AG04449 (cell line): Measurements from ENCODE around the gene EVX1.

Experiments
- CTCF ChIA-PET: fragments of 350-600 bp; formaldehyde crosslinking; extraction: SDS; loops from one replicate; lab custom pipeline; 2021; ENCODE audit warnings: antibody characterized with exemption; lab: Yijun Ruan, JAX
- POLR2A ChIA-PET: fragments of 400-600, 350-600 bp; formaldehyde crosslinking; extraction: SDS; loops from one replicate; lab custom pipeline; 2020; ENCODE audit warnings: antibody characterized with exemption, inconsistent platforms; lab: Yijun Ruan, JAX
- DNase-seq: peaks from one replicate; pipeline ENCODE4 v3.0.0-alpha.2; 2010; ENCODE audit warnings: low read depth, low spot score
- H3K4me3 ChIP-seq: 2 replicates; pipeline ENCODE4 v1.5.1; 2011; ENCODE audit warnings: low read depth, mild to moderate bottlenecking, control low read depth, low read length
- TF ChIP-seq, protein P1 (sequence below): IDR thresholded peaks from one replicate; pipeline ENCODE4 v1.5.1; 2011; ENCODE audit warnings: mild to moderate bottlenecking, moderate library complexity, low read length, control low read depth, inconsistent platforms; ENCODE audit not compliant: insufficient read depth; ENCODE audit errors: missing control alignments

EVX1 gene

DNA sequence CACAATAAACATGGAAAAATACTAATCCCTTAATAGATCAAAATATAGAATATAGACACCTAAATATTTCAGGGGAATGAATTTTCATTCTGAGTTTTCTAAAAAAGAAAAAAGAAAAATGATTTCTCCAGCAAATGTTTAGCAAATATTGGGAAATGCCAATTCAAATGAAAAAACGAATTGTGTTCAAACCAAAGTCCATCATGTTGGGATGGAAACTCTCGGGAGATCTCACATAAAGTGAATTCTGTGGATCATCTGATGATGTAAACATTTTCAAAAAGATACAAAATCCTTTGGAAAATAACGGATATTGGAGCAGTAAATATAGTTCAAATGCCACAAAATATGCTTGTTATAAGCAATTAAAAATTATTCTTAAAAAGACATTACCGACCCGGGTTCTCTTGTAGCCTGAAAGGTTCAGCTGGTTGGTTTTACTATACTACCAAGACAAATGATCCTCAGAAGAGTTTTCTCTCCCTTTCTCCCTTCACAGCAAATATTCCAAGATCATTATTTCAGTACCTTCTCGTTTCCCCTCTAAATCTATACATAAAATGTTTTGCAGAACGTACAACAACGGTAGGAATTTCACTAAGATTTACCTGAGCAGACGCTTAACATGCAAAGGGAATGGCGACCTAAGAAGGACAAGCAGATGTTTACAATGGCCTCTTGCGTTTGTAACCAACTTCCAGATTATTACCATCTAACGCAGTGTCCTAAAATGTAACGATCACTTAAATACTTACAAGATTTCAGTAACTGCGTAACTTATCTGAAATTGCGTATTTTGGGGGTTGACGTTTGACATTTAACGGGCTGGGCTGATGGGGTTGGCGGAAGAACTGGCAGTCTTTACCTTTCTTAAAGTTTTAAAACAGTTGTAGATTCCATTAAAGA is 45.2 kb upstream of the EVX1 start:
- H3K4me3 ChIP-seq, result no peak overlapping the region
- ChIA-PET CTCF (interaction anchor here (0.6 to 2.5 kb wide), 5 partner anchors 10 to 896 kb away, joined by 3 to 10 read pairs (median 7); no protein-coding TSS in a partner anchor), POLR2A (no interaction called here)
- no peak for DNase-seq
- TF ChIP-seq, protein P1, sequence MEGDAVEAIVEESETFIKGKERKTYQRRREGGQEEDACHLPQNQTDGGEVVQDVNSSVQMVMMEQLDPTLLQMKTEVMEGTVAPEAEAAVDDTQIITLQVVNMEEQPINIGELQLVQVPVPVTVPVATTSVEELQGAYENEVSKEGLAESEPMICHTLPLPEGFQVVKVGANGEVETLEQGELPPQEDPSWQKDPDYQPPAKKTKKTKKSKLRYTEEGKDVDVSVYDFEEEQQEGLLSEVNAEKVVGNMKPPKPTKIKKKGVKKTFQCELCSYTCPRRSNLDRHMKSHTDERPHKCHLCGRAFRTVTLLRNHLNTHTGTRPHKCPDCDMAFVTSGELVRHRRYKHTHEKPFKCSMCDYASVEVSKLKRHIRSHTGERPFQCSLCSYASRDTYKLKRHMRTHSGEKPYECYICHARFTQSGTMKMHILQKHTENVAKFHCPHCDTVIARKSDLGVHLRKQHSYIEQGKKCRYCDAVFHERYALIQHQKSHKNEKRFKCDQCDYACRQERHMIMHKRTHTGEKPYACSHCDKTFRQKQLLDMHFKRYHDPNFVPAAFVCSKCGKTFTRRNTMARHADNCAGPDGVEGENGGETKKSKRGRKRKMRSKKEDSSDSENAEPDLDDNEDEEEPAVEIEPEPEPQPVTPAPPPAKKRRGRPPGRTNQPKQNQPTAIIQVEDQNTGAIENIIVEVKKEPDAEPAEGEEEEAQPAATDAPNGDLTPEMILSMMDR, result no peak

DNA sequence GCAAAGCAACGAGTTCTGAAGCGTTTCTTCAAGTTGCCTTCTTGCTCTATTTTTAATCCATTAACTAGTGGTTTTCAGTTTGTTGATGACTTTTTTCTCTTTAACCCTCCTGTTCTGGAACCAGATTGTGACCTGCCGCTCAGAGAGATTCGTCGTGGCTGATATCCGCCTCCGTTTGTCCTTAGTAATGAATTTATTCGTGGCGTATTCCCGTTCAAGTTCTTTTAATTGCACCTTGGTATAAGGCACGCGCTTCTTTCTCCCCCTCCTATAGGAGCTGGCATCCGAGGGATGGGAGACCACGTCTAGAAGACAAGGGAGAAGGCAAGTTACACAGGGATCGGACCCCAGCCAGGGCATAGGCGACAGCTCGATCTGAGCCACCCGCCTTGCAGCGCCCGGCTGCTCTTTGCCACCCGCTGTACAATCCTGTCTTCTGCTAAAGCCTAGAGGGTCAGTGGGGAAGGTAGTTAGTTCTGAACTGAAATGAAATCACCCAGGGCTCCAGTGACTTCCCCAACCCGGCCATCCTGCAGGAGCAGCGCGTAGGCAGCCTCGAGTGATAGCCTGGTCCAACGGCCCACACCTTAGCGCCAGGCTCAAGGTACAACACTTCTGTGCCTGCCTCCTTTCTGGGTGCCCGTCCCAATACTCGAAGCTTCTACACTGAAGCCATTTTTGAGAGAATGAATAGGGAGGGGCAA is 44.3 kb upstream of the EVX1 start:
- DNase-seq, result no peak
- ChIA-PET CTCF (interaction anchor here (0.9 to 2.5 kb wide), 23 partner anchors 8 to 1074 kb away, joined by 3 to 14 read pairs (median 5); no protein-coding TSS in a partner anchor), POLR2A (no interaction called here)
- no peak overlapping the region; the same call in 1 of the 2 replicates for H3K4me3 ChIP-seq
- TF ChIP-seq, protein P1, result no peak

DNA sequence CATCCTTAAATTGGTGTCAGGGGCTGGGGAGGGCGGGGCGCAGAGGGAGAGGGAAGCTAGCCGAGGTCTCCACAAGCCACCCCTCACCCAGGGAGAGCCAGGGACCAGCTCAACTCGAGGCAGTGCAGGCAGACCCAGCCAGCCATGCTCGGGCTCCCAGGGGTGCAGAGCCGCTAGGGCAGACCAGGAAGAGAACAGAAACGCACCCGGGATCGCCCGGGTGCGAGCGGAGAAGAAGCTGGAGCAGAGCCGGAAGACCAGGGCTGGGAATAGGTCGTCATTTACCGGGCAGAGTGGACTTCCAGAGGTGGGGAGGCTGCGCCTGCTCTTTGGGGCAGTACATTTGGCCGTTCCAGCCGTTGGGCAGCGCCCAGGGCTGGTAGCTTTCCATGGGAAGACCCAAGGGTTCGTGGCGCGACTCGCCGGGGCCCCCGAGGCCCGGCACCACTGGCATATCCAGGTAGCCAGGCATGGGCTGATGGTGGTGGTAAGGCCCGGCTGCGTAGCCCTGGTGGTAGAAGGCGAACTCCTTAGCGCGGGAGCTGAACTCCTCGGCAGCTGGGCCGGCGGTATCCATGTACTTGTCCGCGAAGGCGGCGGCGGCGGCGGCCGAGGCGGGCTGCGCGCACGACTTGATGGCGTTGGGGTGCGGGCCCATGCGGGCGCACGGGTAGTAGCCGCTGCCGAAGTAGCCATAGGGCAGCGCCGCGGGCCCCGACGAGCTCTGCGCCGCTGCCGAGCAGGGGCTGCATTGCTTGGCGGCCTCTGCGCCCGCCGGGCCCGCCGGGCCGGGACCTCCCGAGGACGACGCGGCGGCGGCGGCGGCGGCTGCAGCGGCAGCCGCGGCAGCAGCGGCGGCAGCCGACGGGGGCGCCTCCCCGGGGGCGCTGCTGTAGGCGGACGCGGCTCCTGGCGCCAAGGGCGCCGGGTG is 43.5 kb upstream of the EVX1 start:
- peak overlapping the region; percentile 60 for H3K4me3 ChIP-seq
- CTCF ChIA-PET, result interaction anchor here (0.9 to 2.5 kb wide), 25 partner anchors 8 to 1073 kb away, joined by 3 to 14 read pairs (median 5); partner anchors contain the start of gene HOXA10

DNA sequence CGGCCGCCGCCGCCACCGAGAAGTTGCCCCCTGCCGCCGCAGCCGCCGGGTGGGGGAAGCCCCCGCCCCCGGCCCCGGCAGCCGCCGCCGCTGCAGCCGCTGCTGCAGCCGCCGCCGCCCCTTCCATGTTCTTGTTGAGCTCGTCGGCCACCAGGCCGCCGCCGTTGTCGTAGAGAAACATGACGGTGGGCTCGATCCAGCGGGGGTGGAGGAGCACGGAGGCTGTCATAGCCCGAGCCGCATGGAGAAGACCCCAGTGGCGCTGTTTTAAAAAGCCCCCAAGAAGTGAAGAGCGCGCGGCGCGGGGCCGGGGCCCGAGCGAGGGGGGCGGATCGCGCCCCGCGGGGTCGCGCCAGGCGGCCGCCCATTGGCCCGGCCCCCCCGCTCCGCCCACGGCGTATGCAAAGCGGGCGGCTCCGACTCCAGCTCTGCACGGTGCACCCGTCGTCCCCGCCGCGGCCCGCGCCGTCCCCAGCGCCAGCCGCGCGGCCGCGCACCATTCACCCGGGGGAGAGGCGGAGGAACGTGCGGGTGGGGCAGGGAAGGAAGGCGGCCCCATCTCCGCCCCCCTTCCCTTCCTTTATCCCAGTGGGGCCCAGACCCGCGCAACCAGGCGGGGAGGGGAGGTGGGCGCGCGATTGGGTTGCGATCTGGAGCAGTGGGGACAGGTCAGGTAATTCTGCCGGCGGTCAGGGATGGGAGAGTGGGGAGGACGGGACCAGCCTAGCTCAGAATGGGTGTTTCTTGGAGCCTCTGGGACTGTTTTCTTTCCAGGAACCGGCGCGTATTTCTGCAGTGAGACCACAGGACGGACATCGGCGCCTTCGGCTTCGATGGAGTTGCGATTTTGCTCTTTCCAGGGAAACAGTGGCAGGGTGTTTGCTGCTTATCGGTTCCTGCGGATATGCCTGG is 42.5 kb upstream of the EVX1 start, which contains the start of gene HOXA13:
TSS of gene HOXA13 (minus strand) at position 243 of the 912 bp plus-strand sequence. CDS start at position 229, 14 bp downstream.
- ChIA-PET CTCF (interaction anchor here (1.0 to 2.2 kb wide), 7 partner anchors 8 to 879 kb away, joined by 3 to 14 read pairs (median 5); partner anchors contain the start of gene HOXA10), POLR2A (interaction anchor here (1.0 kb wide), 1 partner anchor 462 kb away, joined by 3 read pairs; no protein-coding TSS in a partner anchor)
- DNase-seq, result no peak
- peak within 1 kb of the TSS; percentile 60 for H3K4me3 ChIP-seq
- TF ChIP-seq, protein P1, result no peak

More for the DNA sequence above, 43.5 kb upstream of the EVX1 start:
- DNase-seq, result no peak
- POLR2A ChIA-PET, result no interaction called here
- TF ChIP-seq, protein P1, result no peak
